Astrocyte (in vitro differentiated cells and primary cell): ENCODE results near the gene TRPM6.

Experiments
- EZH2 ChIP-seq: IDR thresholded peaks from 2 replicates; pipeline ENCODE4 v1.6.1; 2012; ENCODE audit warnings: mild to moderate bottlenecking, low read length, inconsistent platforms; ENCODE audit not compliant: insufficient read depth
- TF ChIP-seq, protein P1 (sequence below): IDR thresholded peaks from 2 replicates; pipeline ENCODE4 v1.5.1; 2011; ENCODE audit warnings: low read depth, mild to moderate bottlenecking, inconsistent platforms, low read length, moderate library complexity; ENCODE audit not compliant: insufficient read depth

GRCh38 chr9:74683322-74683721 lies 204.4 kb downstream of the TRPM6 start:
- TF ChIP-seq, protein P1, sequence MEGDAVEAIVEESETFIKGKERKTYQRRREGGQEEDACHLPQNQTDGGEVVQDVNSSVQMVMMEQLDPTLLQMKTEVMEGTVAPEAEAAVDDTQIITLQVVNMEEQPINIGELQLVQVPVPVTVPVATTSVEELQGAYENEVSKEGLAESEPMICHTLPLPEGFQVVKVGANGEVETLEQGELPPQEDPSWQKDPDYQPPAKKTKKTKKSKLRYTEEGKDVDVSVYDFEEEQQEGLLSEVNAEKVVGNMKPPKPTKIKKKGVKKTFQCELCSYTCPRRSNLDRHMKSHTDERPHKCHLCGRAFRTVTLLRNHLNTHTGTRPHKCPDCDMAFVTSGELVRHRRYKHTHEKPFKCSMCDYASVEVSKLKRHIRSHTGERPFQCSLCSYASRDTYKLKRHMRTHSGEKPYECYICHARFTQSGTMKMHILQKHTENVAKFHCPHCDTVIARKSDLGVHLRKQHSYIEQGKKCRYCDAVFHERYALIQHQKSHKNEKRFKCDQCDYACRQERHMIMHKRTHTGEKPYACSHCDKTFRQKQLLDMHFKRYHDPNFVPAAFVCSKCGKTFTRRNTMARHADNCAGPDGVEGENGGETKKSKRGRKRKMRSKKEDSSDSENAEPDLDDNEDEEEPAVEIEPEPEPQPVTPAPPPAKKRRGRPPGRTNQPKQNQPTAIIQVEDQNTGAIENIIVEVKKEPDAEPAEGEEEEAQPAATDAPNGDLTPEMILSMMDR, result no peak
- no peak for TF ChIP-seq EZH2
